H1 (cell line): Measurements from ENCODE around the gene HENMT1. TPM values are rescaled to one million over a fixed set of nuclear protein-coding genes. Genes with fewer than 3 reads are reported as not detected.

ENCODE experiments used
- CTCF ChIA-PET: fragments of 300-600 bp; sonication (Branson Sonifier 250); formaldehyde crosslinking; loops from one replicate; lab custom pipeline; 2021; ENCODE audit not compliant: partially characterized antibody; lab: Charles Lee
- POLR2A ChIA-PET: fragments of 300-600 bp; sonication (Branson Sonifier 250); formaldehyde crosslinking; loops from one replicate; lab custom pipeline; 2021; ENCODE audit warnings: inconsistent platforms; ENCODE audit not compliant: partially characterized antibody; lab: Charles Lee
- DNase-seq, 2 experiments: peaks; one replicate each; pipeline versions ENCODE4 v3.0.0 to v3.0.0-alpha.2; 2010 to 2022; ENCODE audit warnings: low spot score in 2 of 2, low read depth in 1 of 2, mixed read lengths in 1 of 2
- FAIRE-seq: peaks from 2 replicates; lab custom pipeline; 2011; peaks lifted over from hg19 to GRCh38; lab: Jason Lieb, UNC
- H2AFZ ChIP-seq: 2 replicates; pipeline ENCODE4 v1.8.1; 2012; ENCODE audit warnings: low read length, inconsistent platforms
- H2AK5ac ChIP-seq: 2 replicates; pipeline ENCODE4 v1.6.1; 2013; ENCODE audit warnings: low read depth, low read length
- H2BK120ac ChIP-seq: replicated peaks from 2 replicates; pipeline ENCODE3; 2013; ENCODE audit warnings: low read depth, low read length, inconsistent platforms
- H2BK12ac ChIP-seq: 2 replicates; pipeline ENCODE4 v1.6.1; 2013; ENCODE audit warnings: low read depth, low read length
- H2BK15ac ChIP-seq: 2 replicates; pipeline ENCODE4 v1.6.1; 2013; ENCODE audit warnings: low read length
- H2BK20ac ChIP-seq: 2 replicates; pipeline ENCODE4 v1.6.1; 2013; ENCODE audit warnings: low read length
- H2BK5ac ChIP-seq: 2 replicates; pipeline ENCODE4 v1.6.1; 2013; ENCODE audit warnings: low read depth, low read length
- H3K14ac ChIP-seq: 2 replicates; pipeline ENCODE4 v1.6.1; 2013; ENCODE audit warnings: inconsistent platforms; ENCODE audit not compliant: insufficient read length
- H3K18ac ChIP-seq: 2 replicates; pipeline ENCODE4 v1.6.1; 2013; ENCODE audit warnings: low read length; ENCODE audit errors: extremely low read depth
- H3K23ac ChIP-seq: 2 replicates; pipeline ENCODE4 v1.6.1; 2013; ENCODE audit warnings: inconsistent platforms; ENCODE audit not compliant: insufficient read length
- H3K23me2 ChIP-seq: 2 replicates; pipeline ENCODE4 v1.6.1; 2013; ENCODE audit warnings: low read depth, low read length
- H3K27ac ChIP-seq: 2 replicates; pipeline ENCODE4 v1.6.1; 2011; ENCODE audit warnings: low read depth, low read length, inconsistent platforms
- H3K27me3 ChIP-seq, 4 experiments: replicated peaks in 1 of 4; 1 replicate in 1 of 4; 2 replicates in 3 of 4; pipeline versions ENCODE4 v1.6.1 to v1.8.1; 2011 to 2013; ENCODE audit warnings: low read length in 3 of 4, mild to moderate bottlenecking in 3 of 4, inconsistent platforms in 2 of 4, mixed read lengths in 2 of 4, moderate library complexity in 1 of 4; ENCODE audit not compliant: control insufficient read depth in 3 of 4, insufficient read depth in 3 of 4; ENCODE audit errors: extremely low read depth in 1 of 4
- H3K36me3 ChIP-seq, 4 experiments: 2 replicates each; pipeline versions ENCODE4 v1.6.1 to v1.8.1; 2011 to 2013; ENCODE audit warnings: mild to moderate bottlenecking in 4 of 4, low read length in 3 of 4, moderate library complexity in 2 of 4, control low read depth in 1 of 4, inconsistent platforms in 1 of 4; ENCODE audit not compliant: insufficient read depth in 4 of 4, control insufficient read depth in 2 of 4
- H3K4ac ChIP-seq: replicated peaks from 2 replicates; pipeline ENCODE3; 2013; ENCODE audit warnings: low read length, low read depth, mixed read lengths, inconsistent platforms; ENCODE audit not compliant: insufficient read length
- H3K4me1 ChIP-seq, 4 experiments: replicated peaks in 1 of 4; 1 replicate in 1 of 4; 2 replicates in 3 of 4; pipeline versions ENCODE4 v1.6.1 to v1.8.1; 2011 to 2013; ENCODE audit warnings: low read length in 3 of 4, inconsistent platforms in 2 of 4, mixed read lengths in 1 of 4; ENCODE audit not compliant: insufficient read depth in 4 of 4, control insufficient read depth in 3 of 4
- H3K4me2 ChIP-seq, 2 experiments: 2 replicates each; pipeline versions ENCODE4 v1.6.1 to v1.8.1; 2011 to 2013; ENCODE audit warnings: low read depth in 2 of 2, low read length in 2 of 2, control low read depth in 1 of 2, inconsistent platforms in 1 of 2, mild to moderate bottlenecking in 1 of 2; ENCODE audit not compliant: insufficient read depth in 1 of 2
- H3K4me3 ChIP-seq, 4 experiments: fragments of 200-600, 300-600 bp in 1 of 4; sonication (generic), shearing (Covaris generic), sonication (Bioruptor Twin) in 1 of 4; 2 replicates each; pipeline versions ENCODE4 v1.5.1 to v1.8.1; 2011 to 2016; ENCODE audit warnings: low read length in 4 of 4, low read depth in 3 of 4, control low read depth in 2 of 4, inconsistent platforms in 2 of 4, mild to moderate bottlenecking in 2 of 4, mixed read lengths in 1 of 4, moderate library complexity in 1 of 4; ENCODE audit not compliant: insufficient read depth in 2 of 4; ENCODE audit errors: extremely low read depth in 1 of 4
- H3K56ac ChIP-seq: replicated peaks from 2 replicates; pipeline ENCODE3; 2013; ENCODE audit warnings: low read depth, mild to moderate bottlenecking, mixed read lengths, low read length, inconsistent platforms; ENCODE audit not compliant: insufficient read length
- H3K79me1 ChIP-seq: 2 replicates; pipeline ENCODE4 v1.6.1; 2013; ENCODE audit warnings: low read depth, low read length, control low read depth
- H3K79me2 ChIP-seq, 2 experiments: 2 replicates each; pipeline versions ENCODE4 v1.6.1 to v1.8.1; 2012 to 2013; ENCODE audit warnings: low read length in 2 of 2, mild to moderate bottlenecking in 2 of 2, inconsistent platforms in 1 of 2; ENCODE audit not compliant: insufficient read depth in 2 of 2, control insufficient read depth in 1 of 2
- H3K9ac ChIP-seq, 4 experiments: replicated peaks in 1 of 4; 1 replicate in 1 of 4; 2 replicates in 3 of 4; pipeline versions ENCODE4 v1.6.1 to v1.8.1; 2011 to 2013; ENCODE audit warnings: low read depth in 3 of 4, low read length in 3 of 4, control low read depth in 2 of 4, mild to moderate bottlenecking in 2 of 4, moderate library complexity in 2 of 4, inconsistent platforms in 1 of 4; ENCODE audit errors: extremely low read depth in 1 of 4
- H3K9me3 ChIP-seq, 2 experiments: 2 replicates each; pipeline versions ENCODE4 v1.6.1 to v1.8.1; 2012 to 2013; ENCODE audit warnings: mild to moderate bottlenecking in 2 of 2, moderate library complexity in 2 of 2, control low read depth in 1 of 2, inconsistent platforms in 1 of 2, low read depth in 1 of 2, low read length in 1 of 2, mixed read lengths in 1 of 2; ENCODE audit not compliant: insufficient read depth in 2 of 2
- H4K20me1 ChIP-seq, 2 experiments: replicated peaks in 1 of 2; 2 replicates each; pipeline versions ENCODE3 to v1.8.1; 2011 to 2013; ENCODE audit warnings: inconsistent platforms in 2 of 2, low read length in 2 of 2, mild to moderate bottlenecking in 1 of 2; ENCODE audit not compliant: insufficient read depth in 2 of 2, control insufficient read depth in 1 of 2
- H4K5ac ChIP-seq: 2 replicates; pipeline ENCODE4 v1.6.1; 2013; ENCODE audit warnings: low read length, low read depth, mixed read lengths, inconsistent platforms; ENCODE audit not compliant: insufficient read length
- H4K8ac ChIP-seq: 2 replicates; pipeline ENCODE4 v1.8.0; 2013; ENCODE audit warnings: mild to moderate bottlenecking, moderate library complexity, low read length, inconsistent platforms; ENCODE audit not compliant: insufficient read depth; ENCODE audit errors: extremely low read depth
- H4K91ac ChIP-seq: replicated peaks from 2 replicates; pipeline ENCODE3; 2013; ENCODE audit warnings: low read length, mixed read lengths, inconsistent platforms; ENCODE audit not compliant: insufficient read length
- NANOG ChIP-seq: IDR thresholded peaks from 2 replicates; pipeline ENCODE4 v1.6.1; 2011; ENCODE audit warnings: low read length, low read depth, mild to moderate bottlenecking, inconsistent platforms; ENCODE audit not compliant: insufficient read depth, poor library complexity, severe bottlenecking
- NRF1 ChIP-seq: IDR thresholded peaks from 2 replicates; pipeline ENCODE4 v1.6.1; 2011; ENCODE audit warnings: mild to moderate bottlenecking, low read depth, low read length, improper control_type of control experiment
- RAD21 ChIP-seq, 2 experiments: IDR thresholded peaks in 1 of 2; conservative IDR thresholded peaks in 1 of 2; 2 replicates each; pipeline ENCODE4 v1.6.1; 2011; ENCODE audit warnings: low read depth in 2 of 2, low read length in 2 of 2, improper control_type of control experiment in 1 of 2, inconsistent platforms in 1 of 2, mild to moderate bottlenecking in 1 of 2, moderate library complexity in 1 of 2
- RNF2 ChIP-seq: fragments of 200-900, 300-1000 bp; sonication (generic); IDR thresholded peaks from 2 replicates; pipeline ENCODE4 v1.7.1; 2016; ENCODE audit warnings: borderline replicate concordance, low read depth, mild to moderate bottlenecking, antibody characterized with exemption, low read length; ENCODE audit not compliant: poor library complexity, severe bottlenecking; ENCODE audit errors: missing control alignments
- WGBS, 2 experiments: shearing (Covaris generic) in 1 of 2; methylation state at CpG; one replicate each; pipeline versions ENCODE4 v1.1.6 to v1.1.7; 2013 to 2015; ENCODE audit warnings: low lambda C conversion rate in 2 of 2, mixed read lengths in 2 of 2, inconsistent platforms in 1 of 2, low coverage in 1 of 2, missing lambda C conversion rate in 1 of 2; ENCODE audit not compliant: insufficient replicate concordance in 2 of 2, insufficient coverage in 1 of 2, insufficient read length in 1 of 2; ENCODE audit errors: extremely low coverage in 1 of 2, missing lambda C conversion rate in 1 of 2; 5-methylcytosine and 5-hydroxymethylcytosine counted together
- polyA plus RNA-seq, 7 experiments: library from polyadenylated mRNA; depleted of rRNA in 3 of 7; stranded (reverse) in 5 of 7; unstranded in 2 of 7; fragments of >200 nt in 5 of 7; fragments of 200-250 nt in 2 of 7; gene quantifications; 1 replicate in 5 of 7; 2 replicates in 1 of 7; 4 replicates in 1 of 7; pipeline versions ENCODE4 v1.2.1 to v1.2.3, GENCODE V29; 2011 to 2013; ENCODE audit warnings: missing spikeins in 2 of 7, mixed read lengths in 2 of 7
- total RNA-seq: library from RNA; stranded (reverse); fragmentation: NEBNext Ultra II Directional; extraction: Animal tissue kit (Norgen Biotek cat#: 25700); gene quantifications from 2 replicates; pipeline ENCODE4 v1.2.1, GENCODE V29; 2021
- TF ChIP-seq, protein P1 (sequence below): IDR thresholded peaks from 2 replicates; pipeline ENCODE4 v1.6.1; 2012; ENCODE audit warnings: low read length, inconsistent platforms
- TF ChIP-seq, protein P2 (sequence below), 3 experiments: IDR thresholded peaks; 1 replicate in 2 of 3; 2 replicates in 1 of 3; pipeline versions ENCODE4 v1.5.1 to v1.6.1; 2011; ENCODE audit warnings: low read length in 3 of 3, mild to moderate bottlenecking in 3 of 3, inconsistent platforms in 2 of 3, low read depth in 1 of 3, moderate library complexity in 1 of 3; ENCODE audit not compliant: insufficient read depth in 1 of 3; ENCODE audit errors: control extremely low read depth in 1 of 3

HENMT1 gene
- total and polyA plus RNA-seq, 2 of the 8 experiments (the other 6 are each of a cell fraction or from before 2014, with no cell fraction given): 2.9 to 5.6 TPM

DNA sequence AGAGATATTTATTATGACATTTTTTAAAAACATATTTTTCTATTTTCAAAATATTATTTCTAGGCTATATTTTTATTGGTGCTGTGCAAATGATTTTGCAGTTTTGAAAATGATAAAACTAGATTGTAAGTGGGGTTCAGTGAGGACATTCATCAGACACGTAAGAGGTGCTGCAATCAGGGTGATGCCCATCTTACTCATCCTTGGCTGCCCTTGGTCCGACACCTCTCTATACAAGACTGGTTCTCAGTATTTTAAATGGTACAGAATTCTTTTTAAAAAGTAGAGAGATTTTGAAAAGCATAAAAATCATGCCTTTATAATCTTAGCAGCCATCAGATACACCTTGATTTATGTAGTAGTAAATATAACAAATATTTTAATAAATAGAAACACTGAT, 24.0 kb downstream of the HENMT1 start:
- DNase-seq (no peak), FAIRE-seq (no peak)
- ChIA-PET CTCF (no interaction called here), POLR2A (no interaction called here)
- Histone ChIP-seq H2AK5ac (no peak overlapping the region), H2BK12ac (no peak overlapping the region), H3K23me2 (no peaks in the 10 kb centered on the region), H4K91ac (no peak overlapping the region), H2AFZ (no peak overlapping the region), H3K4me3 (no peak overlapping the region), H4K5ac (no peak overlapping the region), H3K4ac (no peak overlapping the region), H4K20me1 (no peaks in the 10 kb centered on the region), H3K36me3 (no peaks in the 10 kb centered on the region; a peak in 3 of 8 replicates), H3K14ac (no peak overlapping the region), H3K27ac (no peak overlapping the region), H3K9me3 (no peaks in the 10 kb centered on the region), H2BK20ac (no peak overlapping the region), H3K79me1 (no peaks in the 10 kb centered on the region), H3K18ac (no peak overlapping the region), H2BK5ac (no peak overlapping the region), H3K56ac (no peak overlapping the region), H3K27me3 (no peaks in the 10 kb centered on the region)
- TF ChIP-seq, protein P1, sequence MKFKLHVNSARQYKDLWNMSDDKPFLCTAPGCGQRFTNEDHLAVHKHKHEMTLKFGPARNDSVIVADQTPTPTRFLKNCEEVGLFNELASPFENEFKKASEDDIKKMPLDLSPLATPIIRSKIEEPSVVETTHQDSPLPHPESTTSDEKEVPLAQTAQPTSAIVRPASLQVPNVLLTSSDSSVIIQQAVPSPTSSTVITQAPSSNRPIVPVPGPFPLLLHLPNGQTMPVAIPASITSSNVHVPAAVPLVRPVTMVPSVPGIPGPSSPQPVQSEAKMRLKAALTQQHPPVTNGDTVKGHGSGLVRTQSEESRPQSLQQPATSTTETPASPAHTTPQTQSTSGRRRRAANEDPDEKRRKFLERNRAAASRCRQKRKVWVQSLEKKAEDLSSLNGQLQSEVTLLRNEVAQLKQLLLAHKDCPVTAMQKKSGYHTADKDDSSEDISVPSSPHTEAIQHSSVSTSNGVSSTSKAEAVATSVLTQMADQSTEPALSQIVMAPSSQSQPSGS: no peak
- TF ChIP-seq, protein P2, sequence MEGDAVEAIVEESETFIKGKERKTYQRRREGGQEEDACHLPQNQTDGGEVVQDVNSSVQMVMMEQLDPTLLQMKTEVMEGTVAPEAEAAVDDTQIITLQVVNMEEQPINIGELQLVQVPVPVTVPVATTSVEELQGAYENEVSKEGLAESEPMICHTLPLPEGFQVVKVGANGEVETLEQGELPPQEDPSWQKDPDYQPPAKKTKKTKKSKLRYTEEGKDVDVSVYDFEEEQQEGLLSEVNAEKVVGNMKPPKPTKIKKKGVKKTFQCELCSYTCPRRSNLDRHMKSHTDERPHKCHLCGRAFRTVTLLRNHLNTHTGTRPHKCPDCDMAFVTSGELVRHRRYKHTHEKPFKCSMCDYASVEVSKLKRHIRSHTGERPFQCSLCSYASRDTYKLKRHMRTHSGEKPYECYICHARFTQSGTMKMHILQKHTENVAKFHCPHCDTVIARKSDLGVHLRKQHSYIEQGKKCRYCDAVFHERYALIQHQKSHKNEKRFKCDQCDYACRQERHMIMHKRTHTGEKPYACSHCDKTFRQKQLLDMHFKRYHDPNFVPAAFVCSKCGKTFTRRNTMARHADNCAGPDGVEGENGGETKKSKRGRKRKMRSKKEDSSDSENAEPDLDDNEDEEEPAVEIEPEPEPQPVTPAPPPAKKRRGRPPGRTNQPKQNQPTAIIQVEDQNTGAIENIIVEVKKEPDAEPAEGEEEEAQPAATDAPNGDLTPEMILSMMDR (IDR thresholded peaks at IDR 0.05; ENCODE audit: control extremely low read depth in 1 of 3, insufficient read depth in 1 of 3, low read depth in 1 of 3, low read length in 3 of 3): no peak
- no peak for TF ChIP-seq NANOG
- no peak for TF ChIP-seq NRF1
- TF ChIP-seq RAD21 (IDR thresholded peaks at IDR 0.05 in 1 of 2, conservative IDR thresholded peaks at IDR 0.05 in 1 of 2; ENCODE audit: low read depth in 2 of 2, low read length in 2 of 2): no peak
- no peak for TF ChIP-seq RNF2
- TF ChIP-seq, all 59 proteins: peak for 0
- Histone ChIP-seq H3K23ac (no peak overlapping the region), H4K8ac (no peak overlapping the region), H3K79me2 (no peaks in the 10 kb centered on the region), H2BK120ac (no peak overlapping the region), H3K9ac (no peak overlapping the region), H3K4me2 (no peak overlapping the region), H3K4me1 (no peaks in the 10 kb centered on the region), H2BK15ac (no peak overlapping the region)
- WGBS, 2 experiments: 100% methylated on average over 2 of the region's 2 CpGs; no CpG with 5 or more reads in 1 of the 2 experiments
